Neural cell (in vitro differentiated cells): ENCODE measurements around the gene MLLT6. TPM values are rescaled to one million over a fixed set of nuclear protein-coding genes. Genes with fewer than 3 reads are reported as not detected.

Experiments
- H2AFZ ChIP-seq: fragments of 200-600, 300-800 bp; sonication (generic), shearing (Covaris generic); 2 replicates; pipeline ENCODE4 v1.6.0; 2014; ENCODE audit warnings: low read depth, mild to moderate bottlenecking, antibody characterized with exemption, low read length, moderate library complexity
- H3F3A ChIP-seq: fragments of 200-600 bp; shearing (Covaris generic); 2 replicates; pipeline ENCODE4 v1.6.1; 2016; ENCODE audit warnings: mild to moderate bottlenecking, moderate library complexity, mixed read lengths, antibody characterized with exemption, low read length; ENCODE audit not compliant: insufficient read depth, poor library complexity, severe bottlenecking
- H3K27ac ChIP-seq: fragments of 200-600, 300-800 bp; sonication (generic), shearing (Covaris generic); 2 replicates; pipeline ENCODE4 v1.5.1; 2014; ENCODE audit warnings: mild to moderate bottlenecking, low read length, moderate library complexity
- H3K27me3 ChIP-seq: fragments of 300-800, 200-600 bp; sonication (generic), shearing (Covaris generic); 2 replicates; pipeline ENCODE4 v1.6.0; 2014; ENCODE audit warnings: mild to moderate bottlenecking, low read depth, low read length, moderate library complexity; ENCODE audit not compliant: insufficient read depth
- H3K36me3 ChIP-seq: fragments of 300-800, 200-600 bp; sonication (generic), shearing (Covaris generic); 2 replicates; pipeline ENCODE4 v1.5.1; 2014; ENCODE audit warnings: mild to moderate bottlenecking, antibody characterized with exemption, low read length, moderate library complexity; ENCODE audit not compliant: insufficient read depth
- H3K4me2 ChIP-seq: fragments of 300-800, 200-600 bp; sonication (generic), shearing (Covaris generic); 2 replicates; pipeline ENCODE4 v1.6.0; 2014; ENCODE audit warnings: mild to moderate bottlenecking, low read length
- H3K4me3 ChIP-seq: fragments of 300-800, 200-600 bp; sonication (generic), shearing (Covaris generic); 2 replicates; pipeline ENCODE4 v1.5.1; 2014; ENCODE audit warnings: mild to moderate bottlenecking, low read length, moderate library complexity
- H3K79me2 ChIP-seq: fragments of 200-600 bp; shearing (Covaris generic); replicated peaks from 2 replicates; pipeline ENCODE4 v1.6.0; 2014; ENCODE audit warnings: mild to moderate bottlenecking, low read length, moderate library complexity; ENCODE audit not compliant: insufficient read depth
- H3K9ac ChIP-seq: fragments of 300-800, 200-600 bp; sonication (generic), shearing (Covaris generic); 2 replicates; pipeline ENCODE4 v1.6.1; 2016; ENCODE audit warnings: mild to moderate bottlenecking, low read length, mixed read lengths
- H3K9me2 ChIP-seq: fragments of 200-600 bp; shearing (Covaris generic); 2 replicates; pipeline ENCODE4 v1.6.1; 2016; ENCODE audit warnings: mild to moderate bottlenecking, low read length, mixed read lengths; ENCODE audit not compliant: insufficient read depth
- H3K9me3 ChIP-seq: fragments of 200-600, 300-800 bp; sonication (generic), shearing (Covaris generic); 2 replicates; pipeline ENCODE4 v1.6.1; 2016; ENCODE audit warnings: mild to moderate bottlenecking, mixed run types, low read length, moderate library complexity, mixed read lengths
- H4K20me1 ChIP-seq: fragments of 200-600 bp; shearing (Covaris generic); 2 replicates; pipeline ENCODE4 v1.6.1; 2016; ENCODE audit warnings: mild to moderate bottlenecking, mixed run types; ENCODE audit not compliant: insufficient read depth
- CTCF ChIP-seq: fragments of 450-650 bp; IDR thresholded peaks from 2 replicates; pipeline ENCODE4 v1.5.1; 2014; ENCODE audit warnings: antibody characterized with exemption, mild to moderate bottlenecking, moderate library complexity; ENCODE audit not compliant: poor library complexity, severe bottlenecking
- EP300 ChIP-seq: fragments of 450-650 bp; conservative IDR thresholded peaks from 2 replicates; pipeline ENCODE4 v1.6.1; 2014; ENCODE audit warnings: antibody characterized with exemption, mild to moderate bottlenecking, moderate library complexity; ENCODE audit not compliant: poor library complexity, severe bottlenecking
- EZH2 ChIP-seq: fragments of 200-600, 300-800 bp; shearing (Covaris generic), sonication (generic); IDR thresholded peaks from 2 replicates; pipeline ENCODE4 v1.6.1; 2014; ENCODE audit warnings: antibody characterized with exemption, low read length, borderline replicate concordance, mild to moderate bottlenecking; ENCODE audit not compliant: insufficient read depth, poor library complexity, severe bottlenecking
- MXI1 ChIP-seq: fragments of 450-650 bp; conservative IDR thresholded peaks from 2 replicates; pipeline ENCODE4 v1.6.1; 2014; ENCODE audit warnings: antibody characterized with exemption, mild to moderate bottlenecking; ENCODE audit not compliant: poor library complexity, severe bottlenecking
- POLR2AphosphoS5 ChIP-seq: IDR thresholded peaks from 2 replicates; pipeline ENCODE4 v1.6.1; 2012
- RAD21 ChIP-seq: fragments of 450-650 bp; conservative IDR thresholded peaks from 2 replicates; pipeline ENCODE4 v1.6.1; 2014; ENCODE audit warnings: antibody characterized with exemption, mild to moderate bottlenecking, moderate library complexity
- REST ChIP-seq: IDR thresholded peaks from 2 replicates; pipeline ENCODE4 v1.6.1; 2012; ENCODE audit warnings: borderline replicate concordance
- SMC3 ChIP-seq: fragments of 450-650 bp; conservative IDR thresholded peaks from 2 replicates; pipeline ENCODE4 v1.6.1; 2014; ENCODE audit warnings: antibody characterized with exemption, mild to moderate bottlenecking, moderate library complexity; ENCODE audit not compliant: poor library complexity
- TAF1 ChIP-seq: IDR thresholded peaks from 2 replicates; pipeline ENCODE4 v1.6.1; 2012; ENCODE audit warnings: low read depth
- polyA plus RNA-seq: library from polyadenylated mRNA; depleted of rRNA; stranded (reverse); fragments of >200 nt; gene quantifications from 2 replicates; pipeline ENCODE4 v1.2.3, GENCODE V29; 2014

The MLLT6 gene
- polyA plus RNA-seq, 1 donor from 2014 or later, result 19.7 TPM

- H3K27ac ChIP-seq, result no peak overlapping the region
Observed at GRCh38 chr17:38685491-38685890, 19.6 kb upstream of the MLLT6 start.

GRCh38 chr17:38687286-38687685 lies 17.8 kb upstream of the MLLT6 start:
- no peaks in the 10 kb centered on the region for H3K27me3 ChIP-seq
- no peaks in the 10 kb centered on the region for H3F3A ChIP-seq
- H3K4me3 ChIP-seq, result no peak overlapping the region
- H3K9ac ChIP-seq, result no peak overlapping the region
- H3K36me3 ChIP-seq, result no peaks in the 10 kb centered on the region
- no peaks in the 10 kb centered on the region for H4K20me1 ChIP-seq
- no peaks in the 10 kb centered on the region for H3K9me3 ChIP-seq
- no peak overlapping the region for H3K27ac ChIP-seq
- no peak overlapping the region for H3K4me2 ChIP-seq
- no peak overlapping the region for H2AFZ ChIP-seq
- no peaks in the 10 kb centered on the region for H3K79me2 ChIP-seq
- H3K9me2 ChIP-seq, result no peaks in the 10 kb centered on the region
- TF ChIP-seq RAD21, result no peak
- TF ChIP-seq EZH2, result no peak
- no peak for TF ChIP-seq TAF1
- no peak for TF ChIP-seq CTCF
- no peak for TF ChIP-seq MXI1
- TF ChIP-seq REST, result no peak
- no peak for TF ChIP-seq SMC3
- TF ChIP-seq POLR2AphosphoS5, result no peak
- no peak for TF ChIP-seq EP300

More at GRCh38 chr17:38685491-38685890, 19.6 kb upstream of the MLLT6 start:
- Histone ChIP-seq H3K36me3 (no peaks in the 10 kb centered on the region), H3K79me2 (no peaks in the 10 kb centered on the region), H3K27me3 (no peaks in the 10 kb centered on the region), H3K9me3 (no peaks in the 10 kb centered on the region), H3K4me2 (no peak overlapping the region), H3F3A (no peaks in the 10 kb centered on the region), H3K9me2 (no peaks in the 10 kb centered on the region), H3K4me3 (no peak overlapping the region), H3K9ac (no peak overlapping the region), H2AFZ (no peak overlapping the region), H4K20me1 (no peaks in the 10 kb centered on the region)
- TF ChIP-seq REST (no peak), TAF1 (no peak), SMC3 (no peak)
